Suprapubic skin (tissue), 4 donors: ENCODE results near the gene ANKMY1.

Experiments used
- CTCF ChIP-seq, 2 donors: fragments of 200-600 bp in 1 of 2; fragments of 450-650 bp in 1 of 2; sonication (generic) in 1 of 2; IDR thresholded peaks; one replicate each; pipeline ENCODE4 v1.5.1; 2016 to 2019; ENCODE audit warnings: antibody characterized with exemption in 2 of 2, mild to moderate bottlenecking in 1 of 2, moderate library complexity in 1 of 2
- EP300 ChIP-seq: sonication (generic); formaldehyde crosslinking; IDR thresholded peaks from one replicate; pipeline ENCODE4 v1.6.1; 2017; ENCODE audit warnings: antibody characterized with exemption
- POLR2A ChIP-seq, 2 donors: fragments of 450-650 bp; IDR thresholded peaks; one replicate each; pipeline ENCODE4 v1.6.1; 2017; ENCODE audit warnings: antibody characterized with exemption in 2 of 2, mild to moderate bottlenecking in 2 of 2, moderate library complexity in 2 of 2
- POLR2AphosphoS5 ChIP-seq, 3 donors: sonication (generic); formaldehyde crosslinking; IDR thresholded peaks; one replicate each; pipeline ENCODE4 v1.6.1; 2017; ENCODE audit warnings: antibody characterized with exemption in 3 of 3

- no peak for TF ChIP-seq EP300
- no peak for TF ChIP-seq POLR2A (IDR thresholded peaks at IDR 0.05)
- TF ChIP-seq POLR2AphosphoS5 (IDR thresholded peaks at IDR 0.05) = no peak
- no peak for TF ChIP-seq CTCF (IDR thresholded peaks at IDR 0.05)
These were observed 39.2 kb upstream of the ANKMY1 start for GRCh38 chr2:240597054-240597418.
